Measurements from ENCODE around the gene GBF1.

- TF ChIP-seq ZNF670 (CRISPR knock-in tag; IDR thresholded peaks at IDR 0.05; ENCODE audit: borderline replicate concordance) = no peak
- no peak for TF ChIP-seq MAX (IDR thresholded peaks at IDR 0.05)
- TF ChIP-seq ZGPAT (CRISPR knock-in tag; IDR thresholded peaks at IDR 0.05) = no peak
- TF ChIP-seq ZNF124 (CRISPR knock-in tag; IDR thresholded peaks at IDR 0.05) = no peak
- no peak for TF ChIP-seq RAD51 (IDR thresholded peaks at IDR 0.05; ENCODE audit: borderline replicate concordance)
- TF ChIP-seq NFYB (CRISPR knock-in tag; IDR thresholded peaks at IDR 0.05) = no peak
Measured at GRCh38 chr10:102424916-102425315, 179.6 kb downstream of the GBF1 start.
